Measurements from ENCODE around the gene GUK1. TPM values are rescaled to one million over a fixed set of nuclear protein-coding genes. Genes with fewer than 3 reads are reported as not detected.
A peak's percentile ranks its signal among the peaks of the same experiment; 100 is the strongest.

Gene GUK1, protein sequence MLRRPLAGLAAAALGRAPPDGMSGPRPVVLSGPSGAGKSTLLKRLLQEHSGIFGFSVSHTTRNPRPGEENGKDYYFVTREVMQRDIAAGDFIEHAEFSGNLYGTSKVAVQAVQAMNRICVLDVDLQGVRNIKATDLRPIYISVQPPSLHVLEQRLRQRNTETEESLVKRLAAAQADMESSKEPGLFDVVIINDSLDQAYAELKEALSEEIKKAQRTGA
- total RNA-seq: 235 TPM

GRCh38 chr1:228139931-228140723 is at the start of gene GUK1:
Gene GUK1 (plus strand): TSS chr1:228140279. CDS start chr1:228140303, 24 bp downstream.
- peak; percentile 100 for DNase-seq (ENCODE audit: low spot score)

DNA sequence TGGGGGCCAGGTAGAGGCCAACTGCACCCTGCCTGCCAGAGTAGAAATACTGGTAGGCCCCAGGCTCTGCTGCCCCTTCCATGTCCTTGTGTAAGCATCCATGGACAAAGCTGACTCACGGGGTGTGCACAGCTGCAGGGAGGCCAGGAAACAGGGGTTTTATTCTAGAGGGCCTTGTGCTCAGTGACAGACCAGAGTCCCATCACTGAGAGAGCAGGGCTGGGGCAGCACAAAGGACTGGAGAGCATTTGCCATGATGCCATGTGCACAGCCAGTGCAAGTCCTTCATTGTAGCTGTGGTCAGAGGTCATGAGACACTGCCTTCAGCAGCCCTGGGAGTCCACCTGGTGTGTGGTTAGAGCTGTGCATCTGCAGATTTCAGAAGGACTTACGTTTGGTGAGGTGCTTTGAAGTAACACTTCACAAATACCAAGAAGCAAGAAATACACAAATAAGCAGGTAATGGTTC is 49.4 kb upstream of the GUK1 start:
- DNase-seq (ENCODE audit: low spot score): no peak

DNA sequence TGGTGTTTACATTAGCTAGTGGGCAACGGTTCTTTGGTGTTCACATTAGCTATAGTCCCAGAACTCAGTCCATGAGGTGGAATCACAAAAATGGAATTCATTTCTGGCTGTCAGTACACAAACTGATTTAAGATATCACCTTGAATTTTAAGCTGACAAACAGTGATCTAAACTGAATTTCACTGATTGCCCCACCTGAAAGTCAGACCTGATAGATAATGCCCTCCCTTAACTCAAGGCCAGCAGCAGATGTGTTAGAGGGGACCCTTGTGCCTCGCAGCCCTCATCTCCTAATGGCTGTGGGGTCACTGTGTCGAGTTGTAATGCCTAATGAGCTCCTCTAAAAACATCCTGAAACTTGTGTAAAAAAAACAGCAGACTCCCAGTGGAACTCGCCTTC is 49.0 kb upstream of the GUK1 start:
- no peak for DNase-seq (ENCODE audit: low spot score)

DNA sequence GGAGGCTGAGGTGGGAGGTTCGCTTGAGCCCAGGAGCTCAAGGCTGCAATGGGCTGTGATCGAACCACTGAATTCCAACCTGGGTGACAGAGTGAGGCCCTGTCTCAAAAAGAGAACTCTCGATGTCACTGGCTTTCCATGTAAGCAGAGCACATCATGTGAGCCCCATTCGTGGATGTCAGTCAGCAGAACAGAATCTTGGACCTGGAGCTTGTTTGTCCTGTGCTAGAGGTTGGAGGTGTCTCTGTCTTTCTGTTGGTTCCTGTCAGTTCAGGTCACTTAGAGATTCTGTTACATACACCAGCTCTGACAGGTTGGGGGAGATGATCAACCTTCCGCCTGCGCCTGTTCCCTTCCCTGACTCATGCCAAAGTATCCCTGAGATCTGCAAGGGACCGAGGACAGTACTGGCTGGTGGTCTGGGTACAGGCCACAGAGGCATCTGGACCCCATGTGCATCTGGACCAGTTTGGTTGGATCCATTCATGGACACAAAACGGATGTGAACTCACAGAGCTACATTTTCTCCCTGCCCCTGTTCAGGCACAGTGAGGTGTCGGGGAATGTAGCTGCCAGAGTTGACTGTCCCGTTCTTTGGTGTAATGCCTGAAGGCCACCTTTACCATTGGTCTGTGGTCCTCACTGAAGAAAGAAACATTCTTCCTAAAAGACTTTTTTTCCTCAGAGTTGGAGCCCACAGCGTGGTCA is 47.6 kb upstream of the GUK1 start:
- DNase-seq (ENCODE audit: low spot score): no peak

GRCh38 chr1:228093050-228093906 is 46.8 kb upstream of the GUK1 start:
- DNase-seq (ENCODE audit: low spot score): no peak

DNA sequence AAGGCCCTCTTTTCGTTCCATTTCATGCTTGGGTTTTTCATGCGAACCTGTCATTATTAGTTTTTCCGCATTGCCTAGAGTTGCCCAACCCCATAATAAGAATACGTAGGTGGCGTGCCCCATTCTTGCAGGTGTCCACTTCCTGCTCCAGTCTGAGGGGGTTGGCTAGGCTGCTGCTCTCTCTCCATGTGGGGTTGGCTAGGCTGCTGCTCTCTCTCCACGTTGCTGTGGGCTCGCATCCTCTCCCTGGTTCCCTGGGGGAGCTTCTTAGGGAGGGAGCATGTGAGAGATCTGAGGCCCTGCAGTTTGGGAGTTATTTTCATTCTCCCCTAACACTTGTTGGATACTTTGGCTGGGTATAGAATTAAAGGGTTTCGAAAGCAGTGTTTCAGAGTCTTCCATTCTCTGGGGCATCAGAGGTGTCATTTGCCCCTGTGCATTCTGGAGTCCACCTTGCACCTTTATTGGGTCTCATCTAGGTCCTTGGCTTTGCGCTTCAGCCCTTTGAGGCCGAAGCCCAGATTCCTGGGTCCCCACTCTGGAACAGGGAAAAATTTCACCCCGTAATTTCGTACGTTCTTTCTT is 45.6 kb upstream of the GUK1 start:
- DNase-seq (ENCODE audit: low spot score): no peak

GRCh38 chr1:228095161-228095560 is 44.9 kb upstream of the GUK1 start:
- DNase-seq (ENCODE audit: low spot score): no peak

DNA sequence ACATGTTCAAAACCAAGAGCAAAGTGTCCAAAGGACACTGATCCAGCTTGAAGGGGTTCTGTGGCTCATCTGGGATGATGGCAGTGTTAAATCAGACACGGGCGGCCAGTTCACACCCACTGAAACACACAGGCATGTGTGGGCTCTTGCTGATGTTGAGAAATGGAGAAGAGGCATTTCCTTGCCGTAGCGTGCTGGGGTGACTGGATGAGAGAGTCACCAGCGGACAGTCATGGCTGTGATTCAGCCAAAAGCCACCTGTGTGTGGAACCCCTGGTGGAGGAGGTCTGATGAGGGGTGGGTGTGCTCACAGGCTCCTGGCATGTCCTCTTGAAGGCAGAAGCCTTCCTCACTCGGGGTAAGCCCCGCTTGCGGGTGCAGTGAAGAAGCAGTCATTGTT is 44.1 kb upstream of the GUK1 start:
- no peak for DNase-seq (ENCODE audit: low spot score)

- DNase-seq (ENCODE audit: low spot score): no peak
These were observed 43.4 kb upstream of the GUK1 start for GRCh38 chr1:228096416-228097332.

GRCh38 chr1:228097333-228098081 is 42.6 kb upstream of the GUK1 start:
- no peak for DNase-seq (ENCODE audit: low spot score)

DNA sequence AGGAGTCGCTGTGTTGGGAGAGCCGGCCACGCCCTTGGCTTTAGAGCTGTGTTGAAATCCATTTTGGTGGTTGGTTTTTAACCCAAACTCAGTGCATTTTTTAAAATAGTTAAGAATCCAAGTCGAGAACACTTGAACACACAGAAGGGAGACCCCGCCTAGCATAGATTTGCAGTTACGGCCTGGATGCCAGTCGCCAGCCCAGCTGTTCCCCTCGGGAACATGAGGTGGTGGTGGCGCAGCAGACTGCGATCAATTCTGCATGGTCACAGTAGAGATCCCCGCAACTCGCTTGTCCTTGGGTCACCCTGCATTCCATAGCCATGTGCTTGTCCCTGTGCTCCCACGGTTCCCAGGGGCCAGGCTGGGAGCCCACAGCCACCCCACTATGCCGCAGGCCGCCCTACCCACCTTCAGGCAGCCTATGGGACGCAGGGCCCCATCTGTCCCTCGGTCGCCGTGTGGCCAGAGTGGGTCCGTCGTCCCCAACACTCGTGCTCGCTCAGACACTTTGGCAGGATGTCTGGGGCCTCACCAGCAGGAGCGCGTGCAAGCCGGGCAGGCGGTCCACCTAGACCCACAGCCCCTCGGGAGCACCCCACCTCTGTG is 41.7 kb upstream of the GUK1 start:
- no peak for DNase-seq (ENCODE audit: low spot score)

- no peak for DNase-seq (ENCODE audit: low spot score)
These were observed 40.7 kb upstream of the GUK1 start for GRCh38 chr1:228099331-228099732.

DNA sequence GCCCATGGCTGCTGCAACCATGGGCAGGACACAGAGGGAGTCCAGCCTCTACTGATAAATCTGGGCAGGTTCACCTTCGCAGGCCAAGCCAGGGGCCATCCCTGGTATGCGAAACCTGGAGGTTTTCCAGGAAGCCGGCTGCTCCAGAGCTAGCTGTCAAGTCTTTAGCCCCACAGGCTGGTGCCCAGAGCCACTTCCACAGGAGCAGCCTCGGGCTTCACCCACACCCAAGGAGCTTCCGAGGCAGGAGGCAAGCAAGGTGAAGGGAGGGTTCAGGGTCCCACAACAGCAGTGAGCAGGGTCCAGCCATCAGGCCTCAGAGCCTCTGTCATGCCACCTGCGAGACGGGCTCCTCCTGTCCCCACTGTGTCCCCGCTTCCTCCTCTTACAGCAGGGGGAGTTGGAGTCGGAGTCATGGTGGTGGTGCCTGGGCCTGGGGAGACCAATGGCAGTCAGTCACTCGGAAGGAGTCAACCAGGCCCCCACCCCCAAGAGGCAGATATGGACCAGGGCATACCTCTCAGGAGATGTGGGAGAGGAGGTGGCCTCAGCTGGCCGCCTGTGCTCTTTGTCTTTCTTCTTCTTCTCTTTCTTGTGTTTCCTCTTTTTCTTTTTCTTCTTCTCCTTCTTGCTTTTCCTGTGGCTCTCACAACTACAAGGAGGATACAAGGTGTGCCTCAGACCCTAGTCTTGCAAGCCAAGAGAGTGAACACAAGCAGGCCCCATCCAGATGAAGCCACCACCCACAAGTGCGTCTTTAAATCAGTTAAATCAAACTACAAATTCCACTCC is 39.1 kb upstream of the GUK1 start:
- no peak for DNase-seq (ENCODE audit: low spot score)

- no peak for DNase-seq (ENCODE audit: low spot score)
These were observed 38.5 kb upstream of the GUK1 start for GRCh38 chr1:228101614-228101993.

DNA sequence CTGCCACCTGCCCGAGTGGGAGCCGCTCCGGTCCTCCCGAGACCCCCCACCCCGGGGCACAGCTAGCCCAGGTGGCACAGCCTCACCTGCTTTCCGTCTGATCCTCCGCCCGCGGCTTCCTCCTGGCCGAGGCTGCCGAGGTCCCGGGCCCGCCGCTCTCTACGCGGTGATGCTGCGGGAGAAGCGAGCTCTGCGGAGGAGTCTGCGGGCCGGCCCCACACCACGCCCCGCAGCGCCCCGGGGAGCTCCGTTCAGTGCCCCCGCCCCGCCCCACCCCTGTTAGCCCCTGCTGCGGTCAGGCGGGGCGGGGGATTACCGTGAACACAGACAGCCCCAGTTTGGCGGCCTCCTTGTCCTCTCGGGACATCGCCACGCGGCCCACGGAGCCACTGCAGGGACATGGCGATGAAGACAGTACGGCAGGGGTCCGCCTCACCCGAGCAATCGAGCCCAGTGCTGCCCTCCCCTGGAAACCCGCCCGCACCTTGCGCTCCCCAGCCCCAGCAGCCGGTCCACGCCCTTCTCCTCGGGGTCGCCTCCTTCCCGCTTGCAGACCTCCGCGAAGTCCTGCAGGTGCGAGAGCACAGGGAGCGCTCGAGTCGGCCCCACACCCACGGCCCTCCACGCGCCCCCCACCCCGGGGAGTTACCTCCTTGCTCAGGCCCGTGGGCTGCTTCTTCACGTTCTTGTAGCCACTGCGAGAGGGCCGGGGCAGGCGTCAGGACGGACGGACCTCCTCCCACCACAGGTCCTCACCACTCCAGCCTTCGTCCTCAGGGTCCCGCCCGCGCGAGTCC is 37.9 kb upstream of the GUK1 start:
- DNase-seq (ENCODE audit: low spot score): no peak

GRCh38 chr1:228102791-228103620 is 37.1 kb upstream of the GUK1 start, which contains the start of gene C1orf35:
Gene C1orf35 (minus strand): TSS chr1:228103325. CDS start chr1:228103227, 98 bp downstream.
- peak; percentile 94 for DNase-seq (ENCODE audit: low spot score)
